ENCODE results near the gene TPT1. TPM values are rescaled to one million over a fixed set of nuclear protein-coding genes. Genes with fewer than 3 reads are reported as not detected.
"Not testable (repeated sequence)": the region's sequence is repeated elsewhere in the genome, so short reads cannot be mapped to it uniquely, and the experiment has no call there.

TPT1 gene
- total and polyA plus RNA-seq, 2 of the 13 experiments (the other 11 are each of a cell fraction or from before 2014, with no cell fraction given): 2,953 to 3,594 TPM

DNA sequence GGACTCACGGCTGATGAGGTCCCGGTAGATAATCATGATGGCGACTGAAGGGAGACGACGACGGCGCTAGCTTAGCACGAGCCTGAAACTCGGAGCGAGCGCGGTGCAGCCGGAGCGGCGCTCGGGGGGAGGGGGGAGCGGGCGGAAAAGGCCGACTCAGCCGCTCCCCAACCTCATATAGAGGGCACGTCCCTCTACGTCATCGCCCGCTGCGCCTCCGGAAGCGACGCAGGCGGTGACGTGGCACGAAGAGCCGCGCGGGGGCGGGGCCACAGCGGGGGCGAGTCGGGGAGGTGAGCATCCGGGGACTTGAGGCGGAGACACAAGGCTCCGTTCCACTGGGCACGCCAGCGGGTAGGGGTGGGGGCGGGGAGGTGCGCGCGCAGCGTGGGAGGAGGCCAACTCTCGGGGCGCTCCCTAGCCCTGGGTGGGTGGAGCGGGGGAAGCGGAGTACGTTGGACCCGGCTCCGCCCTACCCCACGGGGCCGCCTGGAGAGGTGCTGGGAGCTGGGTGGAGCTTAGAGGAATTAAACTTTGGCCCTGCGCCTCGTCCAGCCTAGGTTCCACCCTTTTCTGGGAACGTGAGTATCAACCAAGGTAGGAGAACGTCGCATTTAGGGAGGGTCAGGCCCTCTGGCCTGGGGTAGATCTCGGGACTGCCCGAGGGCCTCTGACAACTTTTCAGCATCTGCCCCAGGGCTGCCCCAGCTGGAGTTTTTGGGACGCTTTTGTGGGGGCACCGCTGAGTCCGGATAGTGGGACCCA, at the start of gene TPT1 (continued):
- TF ChIP-seq, protein P1, sequence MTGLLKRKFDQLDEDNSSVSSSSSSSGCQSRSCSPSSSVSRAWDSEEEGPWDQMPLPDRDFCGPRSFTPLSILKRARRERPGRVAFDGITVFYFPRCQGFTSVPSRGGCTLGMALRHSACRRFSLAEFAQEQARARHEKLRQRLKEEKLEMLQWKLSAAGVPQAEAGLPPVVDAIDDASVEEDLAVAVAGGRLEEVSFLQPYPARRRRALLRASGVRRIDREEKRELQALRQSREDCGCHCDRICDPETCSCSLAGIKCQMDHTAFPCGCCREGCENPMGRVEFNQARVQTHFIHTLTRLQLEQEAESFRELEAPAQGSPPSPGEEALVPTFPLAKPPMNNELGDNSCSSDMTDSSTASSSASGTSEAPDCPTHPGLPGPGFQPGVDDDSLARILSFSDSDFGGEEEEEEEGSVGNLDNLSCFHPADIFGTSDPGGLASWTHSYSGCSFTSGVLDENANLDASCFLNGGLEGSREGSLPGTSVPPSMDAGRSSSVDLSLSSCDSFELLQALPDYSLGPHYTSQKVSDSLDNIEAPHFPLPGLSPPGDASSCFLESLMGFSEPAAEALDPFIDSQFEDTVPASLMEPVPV (CRISPR knock-in tag; IDR thresholded peaks at IDR 0.05): 0 out of 2 replicates have a peak, but pooled peaks have one; percentile 28
- TF ChIP-seq, protein P2, sequence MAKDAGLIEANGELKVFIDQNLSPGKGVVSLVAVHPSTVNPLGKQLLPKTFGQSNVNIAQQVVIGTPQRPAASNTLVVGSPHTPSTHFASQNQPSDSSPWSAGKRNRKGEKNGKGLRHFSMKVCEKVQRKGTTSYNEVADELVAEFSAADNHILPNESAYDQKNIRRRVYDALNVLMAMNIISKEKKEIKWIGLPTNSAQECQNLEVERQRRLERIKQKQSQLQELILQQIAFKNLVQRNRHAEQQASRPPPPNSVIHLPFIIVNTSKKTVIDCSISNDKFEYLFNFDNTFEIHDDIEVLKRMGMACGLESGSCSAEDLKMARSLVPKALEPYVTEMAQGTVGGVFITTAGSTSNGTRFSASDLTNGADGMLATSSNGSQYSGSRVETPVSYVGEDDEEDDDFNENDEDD (CRISPR knock-in tag; IDR thresholded peaks at IDR 0.05; ENCODE audit: borderline replicate concordance): no peak
- no peak; the same call in 1 of the 2 replicates for TF ChIP-seq HDAC2 (CRISPR knock-in tag; IDR thresholded peaks at IDR 0.05)
- TF ChIP-seq RAD21 (CRISPR knock-in tag; IDR thresholded peaks at IDR 0.05): 0 out of 2 replicates have a peak, but pooled peaks have one; percentile 6
- TF ChIP-seq FOSL1 (CRISPR knock-in tag; IDR thresholded peaks at IDR 0.05; ENCODE audit: borderline replicate concordance): 0 out of 2 replicates have a peak, but pooled peaks have one; percentile 32
- peak; percentile 37 for TF ChIP-seq ZNF589 (CRISPR knock-in tag; conservative IDR thresholded peaks at IDR 0.05)
- TF ChIP-seq SOX5 (CRISPR knock-in tag; IDR thresholded peaks at IDR 0.05; ENCODE audit: borderline replicate concordance): no peak; the same call in 1 of the 2 replicates
- TF ChIP-seq RBM39 (IDR thresholded peaks at IDR 0.05; ENCODE audit: low read depth, low read length, poor library complexity, severe bottlenecking): peak; percentile 93
- peak; percentile 11; the same call in 1 of the 2 replicates for TF ChIP-seq ZBTB38 (CRISPR knock-in tag; IDR thresholded peaks at IDR 0.05)
- TF ChIP-seq, protein P3, sequence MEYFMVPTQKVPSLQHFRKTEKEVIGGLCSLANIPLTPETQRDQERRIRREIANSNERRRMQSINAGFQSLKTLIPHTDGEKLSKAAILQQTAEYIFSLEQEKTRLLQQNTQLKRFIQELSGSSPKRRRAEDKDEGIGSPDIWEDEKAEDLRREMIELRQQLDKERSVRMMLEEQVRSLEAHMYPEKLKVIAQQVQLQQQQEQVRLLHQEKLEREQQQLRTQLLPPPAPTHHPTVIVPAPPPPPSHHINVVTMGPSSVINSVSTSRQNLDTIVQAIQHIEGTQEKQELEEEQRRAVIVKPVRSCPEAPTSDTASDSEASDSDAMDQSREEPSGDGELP (IDR thresholded peaks at IDR 0.05; ENCODE audit: borderline replicate concordance, low read depth): 0 out of 2 replicates have a peak, but pooled peaks have one; percentile 5
- TF ChIP-seq KDM6A (CRISPR knock-in tag; IDR thresholded peaks at IDR 0.05; ENCODE audit: low read depth): 0 out of 2 replicates have a peak, but pooled peaks have one; percentile 10

DNA sequence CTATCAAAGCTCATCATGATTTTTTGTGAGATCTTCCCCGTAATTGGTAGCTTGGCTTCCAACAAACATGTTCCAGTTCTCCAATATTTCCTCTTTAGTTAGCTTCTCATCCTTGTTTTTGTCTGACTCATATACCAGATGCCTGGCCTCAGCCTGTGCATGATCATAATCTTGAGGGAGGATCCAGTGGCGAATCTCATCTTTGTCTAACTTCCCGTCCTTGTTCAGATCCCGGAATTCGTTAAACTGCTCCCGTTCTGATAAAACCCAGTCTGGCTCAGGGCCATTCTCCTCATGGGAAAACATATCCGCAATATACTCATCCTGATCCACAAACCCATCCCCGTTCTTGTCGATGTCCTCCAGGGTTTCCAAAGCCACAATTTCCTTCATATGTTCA, 49.4 kb upstream of the TPT1 start:
- CTCF ChIA-PET (ENCODE audit: low intra/inter-chr PET ratio, low total read pairs); FAIRE-seq; ATAC-seq: not testable (repeated sequence)

More for the DNA sequence above, 49.4 kb upstream of the TPT1 start:
- H3K4me3 ChIP-seq (replicated peaks in 1 of 3; ENCODE audit: insufficient read depth in 1 of 3, low read depth in 2 of 3, low read length in 3 of 3); H3K27me3 ChIP-seq (ENCODE audit: control insufficient read depth in 1 of 2, insufficient read depth in 2 of 2, low read length in 2 of 2); H2AFZ ChIP-seq (ENCODE audit: low read length); H3K79me2 ChIP-seq (ENCODE audit: insufficient read depth, low read length); H3K27ac ChIP-seq (ENCODE audit: extremely low read length, insufficient read depth, low read length); DNase-seq (ENCODE audit: low spot score); H3K9me3 ChIP-seq (ENCODE audit: low read length); in situ Hi-C loops (cut with HindIII; ENCODE audit: extremely low pct_ligation_motif_present, low pct_unique_long_range_greater_than_20kb); POLR2A ChIA-PET; H3K9ac ChIP-seq (ENCODE audit: insufficient read depth, low read depth, low read length); H4K20me1 ChIP-seq (ENCODE audit: insufficient read depth, low read length); H3K4me2 ChIP-seq (ENCODE audit: low read depth, low read length); BruUV-seq (replicated peaks): not testable (repeated sequence)
- intact Hi-C loops (cut with micrococcal nuclease; ENCODE audit: unreplicated experiment): loop anchor here (5.0 kb wide), 2 partner anchors 63 to 102 kb away; no protein-coding TSS in a partner anchor
- H3K36me3 ChIP-seq (replicated peaks in 1 of 2; ENCODE audit: control insufficient read depth in 1 of 2, insufficient read depth in 2 of 2, low read length in 2 of 2): peaks cover 2 to 13% of the 10 kb centered on the region in 2 experiments; a peak in 3 of 5 replicates
- WGBS (ENCODE audit: low lambda C conversion rate): 97% methylated on average over 9 of the region's 9 CpGs
- H3K4me1 ChIP-seq (ENCODE audit: insufficient read depth, low read length): peaks cover 20% of the 10 kb centered on the region

All from HepG2 (cell line).